Activated CD4-positive, alpha-beta T cell treated with anti-CD3 and anti-CD28 coated beads, Interleukin-2, amount 10 ng/mL, durations not matched to agents 7 days and 5 days (primary cell): Measurements from ENCODE around the gene ULBP3. TPM values are rescaled to one million over a fixed set of nuclear protein-coding genes. Genes with fewer than 3 reads are reported as not detected.
A peak's percentile ranks its signal among the peaks of the same experiment; 100 is the strongest.
"Not testable (repeated sequence)": the region's sequence is repeated elsewhere in the genome, so short reads cannot be mapped to it uniquely, and the experiment has no call there.

Source experiments
- CTCF ChIA-PET: fragments of 350-600 bp; sonication (Branson Sonifier 250); formaldehyde crosslinking; loops from one replicate; lab custom pipeline; 2021; ENCODE audit warnings: antibody characterized with exemption; lab: Charles Lee
- POLR2A ChIA-PET: fragments of 350-600 bp; sonication (Branson Sonifier 250); formaldehyde crosslinking; loops from one replicate; lab custom pipeline; 2021; ENCODE audit warnings: antibody characterized with exemption; lab: Charles Lee
- DNase-seq: peaks from one replicate; pipeline ENCODE4 v3.0.0-alpha.2; 2020
- H3K27ac Mint-ChIP-seq: one replicate; pipeline ENCODE4 v1.8.0; 2021; ENCODE audit warnings: mild to moderate bottlenecking, moderate library complexity, mixed read lengths
- H3K27me3 Mint-ChIP-seq: one replicate; pipeline ENCODE4 v1.8.0; 2021; ENCODE audit warnings: mixed read lengths
- H3K36me3 Mint-ChIP-seq: one replicate; pipeline ENCODE4 v1.8.0; 2021; ENCODE audit warnings: low read depth, mixed read lengths
- H3K4me1 Mint-ChIP-seq: one replicate; pipeline ENCODE4 v1.8.0; 2021; ENCODE audit warnings: mixed read lengths
- H3K4me3 Mint-ChIP-seq: one replicate; pipeline ENCODE4 v1.8.0; 2021; ENCODE audit warnings: mild to moderate bottlenecking, moderate library complexity, mixed read lengths
- H3K9me3 Mint-ChIP-seq: one replicate; pipeline ENCODE4 v1.8.0; 2021; ENCODE audit warnings: mixed read lengths
- total RNA-seq, 2 experiments: library from RNA; stranded (reverse); gene quantifications; one replicate each; pipeline ENCODE4 v1.2.3, GENCODE V29; 2021

The ULBP3 gene
- total RNA-seq, 2 experiments from 2014 or later, result 1.0 to 1.1 TPM

- no peaks in the 10 kb centered on the region for H3K36me3 Mint-ChIP-seq
- POLR2A ChIA-PET, result interaction anchor here (0.7 kb wide), 1 partner anchor 36 kb away, joined by 3 read pairs; no protein-coding TSS in a partner anchor
- peak; percentile 71 for DNase-seq
- H3K4me1 Mint-ChIP-seq, result peaks cover 25% of the 10 kb centered on the region
- no peak overlapping the region for H3K4me3 Mint-ChIP-seq
- H3K9me3 Mint-ChIP-seq, result no peaks in the 10 kb centered on the region
- H3K27ac Mint-ChIP-seq, result no peak overlapping the region
- peaks cover 73% of the 10 kb centered on the region for H3K27me3 Mint-ChIP-seq
- CTCF ChIA-PET, result interaction anchor here (0.5 to 1.8 kb wide), 11 partner anchors 9 to 370 kb away, joined by 3 to 8 read pairs (median 5); partner anchors contain the start of gene RAET1L
Observed at GRCh38 chr6:150016324-150017185, 52.4 kb downstream of the ULBP3 start.

DNA sequence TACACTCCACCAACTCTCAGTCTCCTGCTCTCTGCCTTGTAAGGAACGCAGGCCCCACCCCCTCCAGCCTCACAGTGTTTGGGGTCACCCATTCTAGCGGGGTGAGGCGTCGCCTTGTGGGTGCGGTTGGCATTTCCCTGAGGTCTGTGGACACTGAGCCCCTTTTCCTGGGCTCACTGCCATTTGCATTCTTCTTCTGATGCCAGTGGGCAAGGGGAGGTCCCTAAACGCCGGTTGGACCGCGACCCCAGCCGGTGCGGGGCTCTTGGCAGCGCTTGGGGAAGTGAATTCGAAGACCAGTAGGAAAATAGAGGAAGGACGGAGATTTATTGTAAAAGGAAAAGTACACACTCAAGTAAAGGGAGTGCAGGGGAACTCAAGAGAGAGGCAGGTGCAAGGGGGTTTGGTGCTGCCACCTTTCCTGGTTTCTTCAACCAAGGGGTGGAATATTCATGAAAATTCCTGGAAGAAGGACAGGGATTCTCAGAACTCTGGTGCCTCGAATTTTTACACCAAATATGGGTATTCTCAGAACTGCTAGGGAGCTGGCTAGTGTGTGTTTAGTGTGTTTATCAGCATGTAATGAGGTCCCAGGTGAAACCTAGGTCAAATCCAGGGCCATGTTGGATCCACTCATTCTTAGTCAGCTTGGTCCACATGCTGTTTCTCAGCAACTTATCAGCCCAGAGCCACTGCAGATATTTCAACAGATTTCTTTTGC, 53.5 kb downstream of the ULBP3 start:
- peaks cover 25% of the 10 kb centered on the region for H3K4me1 Mint-ChIP-seq
- H3K4me3 Mint-ChIP-seq, H3K36me3 Mint-ChIP-seq, POLR2A ChIA-PET, DNase-seq, H3K27ac Mint-ChIP-seq, H3K9me3 Mint-ChIP-seq: not testable (repeated sequence)
- H3K27me3 Mint-ChIP-seq, result peaks cover 76% of the 10 kb centered on the region
- CTCF ChIA-PET, result interaction anchor here (1.5 to 1.8 kb wide), 2 partner anchors 10 to 94 kb away, joined by 4 to 5 read pairs; partner anchors contain the start of gene RAET1L

GRCh38 chr6:150014623-150015280, 54.2 kb downstream of the ULBP3 start:
- not testable (repeated sequence) for DNase-seq, H3K9me3 Mint-ChIP-seq

GRCh38 chr6:150013785-150014622, 54.9 kb downstream of the ULBP3 start:
- Mint-ChIP-seq H3K4me1 (peaks cover 25% of the 10 kb centered on the region), H3K27me3 (peaks cover 83% of the 10 kb centered on the region)
- H3K4me3 Mint-ChIP-seq, H3K9me3 Mint-ChIP-seq, DNase-seq, H3K36me3 Mint-ChIP-seq, CTCF ChIA-PET, H3K27ac Mint-ChIP-seq, POLR2A ChIA-PET: not testable (repeated sequence)

More at GRCh38 chr6:150014623-150015280, 54.2 kb downstream of the ULBP3 start:
- H3K27ac Mint-ChIP-seq, CTCF ChIA-PET, POLR2A ChIA-PET, H3K4me3 Mint-ChIP-seq, H3K36me3 Mint-ChIP-seq: not testable (repeated sequence)
- Mint-ChIP-seq H3K4me1 (peaks cover 25% of the 10 kb centered on the region), H3K27me3 (peaks cover 82% of the 10 kb centered on the region)

DNA sequence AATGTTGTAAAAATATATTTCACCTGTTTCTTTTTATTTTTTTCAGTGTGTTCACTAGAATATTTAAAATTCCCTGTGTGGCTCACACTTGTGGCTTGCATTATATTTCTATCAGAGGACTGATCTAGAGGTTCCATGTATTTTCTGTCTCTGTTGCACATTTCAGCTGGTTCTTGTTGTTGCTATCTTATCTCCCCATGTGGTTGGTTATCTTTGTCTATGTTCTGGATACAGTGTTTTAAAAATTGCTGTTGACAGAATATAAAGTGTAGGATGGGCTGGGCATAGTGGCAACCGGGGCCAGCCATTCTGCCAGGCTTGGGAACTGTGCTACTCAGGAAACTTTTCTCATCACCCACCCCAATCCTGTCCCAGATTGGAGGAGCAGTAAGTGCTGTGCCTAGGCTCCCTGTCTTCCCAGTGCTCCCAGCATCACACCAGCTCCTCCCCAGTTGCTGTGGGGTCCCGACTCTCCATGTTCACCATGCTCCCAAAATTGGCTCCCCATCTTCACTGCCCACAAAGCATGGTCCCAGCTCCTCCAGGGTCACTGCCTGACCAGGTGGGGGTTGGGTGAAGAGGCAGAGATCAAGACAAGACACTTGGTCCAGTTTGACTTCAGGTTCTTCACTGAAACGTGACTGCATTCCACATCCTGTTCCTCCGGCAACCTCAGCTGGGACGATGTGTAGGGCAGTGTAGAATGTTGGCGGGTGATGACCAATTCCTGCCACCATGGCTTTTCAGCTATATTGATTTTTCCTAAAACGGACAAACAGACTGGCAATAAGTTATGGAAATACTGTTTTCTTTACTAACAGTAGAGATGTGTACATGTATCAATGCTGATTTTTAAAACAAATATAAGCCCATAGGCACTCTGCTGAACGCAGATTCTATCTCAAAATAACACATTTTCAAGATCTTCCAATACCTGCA, 55.8 kb downstream of the ULBP3 start:
- peaks cover 83% of the 10 kb centered on the region for H3K27me3 Mint-ChIP-seq
- H3K4me3 Mint-ChIP-seq, CTCF ChIA-PET, H3K27ac Mint-ChIP-seq, H3K36me3 Mint-ChIP-seq, POLR2A ChIA-PET, H3K9me3 Mint-ChIP-seq, DNase-seq: not testable (repeated sequence)
- peaks cover 31% of the 10 kb centered on the region for H3K4me1 Mint-ChIP-seq

Other genes starting within 250 kb of the ULBP3 start
- 1 to 10 TPM; 6.5 to 7.4 TPM for gene LRP11, start 204.8 kb downstream of the ULBP3 start, total RNA-seq
- not detected for gene RAET1E, start 171.0 kb downstream of the ULBP3 start, total RNA-seq
- gene RAET1G, start 146.0 kb downstream of the ULBP3 start, total RNA-seq, result not detected
- gene ULBP2, start 127.1 kb downstream of the ULBP3 start, total RNA-seq, result under 1 TPM; 0.40 to 0.50 TPM
- under 1 TPM; 0.55 to 0.67 TPM for gene ULBP1, start 105.2 kb downstream of the ULBP3 start, total RNA-seq
- gene RAET1L, start 43.6 kb downstream of the ULBP3 start, total RNA-seq, result not detected
- gene PPP1R14C, start 73.9 kb upstream of the ULBP3 start, total RNA-seq, result not detected